Karpas-422 (cell line): ENCODE data around the gene UBE2F. TPM values are rescaled to one million over a fixed set of nuclear protein-coding genes. Genes with fewer than 3 reads are reported as not detected.
"Not testable (repeated sequence)": the region's sequence is repeated elsewhere in the genome, so short reads cannot be mapped to it uniquely, and the experiment has no call there.

Experiments
- DNase-seq: peaks from one replicate; pipeline ENCODE4 v3.0.0-alpha.2; 2015
- H2AFZ ChIP-seq: fragments of 200-600 bp; sonication (generic); 2 replicates; pipeline ENCODE4 v1.6.1; 2014; ENCODE audit warnings: antibody characterized with exemption, low read length, mixed read lengths
- H3K27ac ChIP-seq: fragments of 200-600 bp; sonication (generic); 2 replicates; pipeline ENCODE4 v1.5.1; 2014; ENCODE audit warnings: mild to moderate bottlenecking, low read length, moderate library complexity
- H3K27me3 ChIP-seq: fragments of 200-600 bp; sonication (generic); 2 replicates; pipeline ENCODE4 v1.6.1; 2014; ENCODE audit warnings: low read length, mixed read lengths
- H3K36me3 ChIP-seq: fragments of 200-600 bp; sonication (generic); 2 replicates; pipeline ENCODE4 v1.6.1; 2014; ENCODE audit warnings: low read length, mixed read lengths; ENCODE audit not compliant: insufficient read depth
- H3K4me1 ChIP-seq: fragments of 200-600 bp; sonication (generic); 2 replicates; pipeline ENCODE4 v1.6.1; 2014; ENCODE audit warnings: mild to moderate bottlenecking, low read length, mixed read lengths
- H3K4me2 ChIP-seq: fragments of 200-600 bp; sonication (generic); 2 replicates; pipeline ENCODE4 v1.6.1; 2014; ENCODE audit warnings: low read length, low read depth, mild to moderate bottlenecking; ENCODE audit not compliant: poor library complexity, severe bottlenecking
- H3K4me3 ChIP-seq: fragments of 200-600 bp; sonication (generic); 2 replicates; pipeline ENCODE4 v1.5.1; 2014; ENCODE audit warnings: mild to moderate bottlenecking, antibody characterized with exemption, low read length, mixed read lengths
- H3K79me2 ChIP-seq: fragments of 200-600 bp; sonication (generic); 2 replicates; pipeline ENCODE4 v1.6.1; 2014; ENCODE audit warnings: mild to moderate bottlenecking, low read length, mixed read lengths
- H3K9ac ChIP-seq: fragments of 200-600 bp; sonication (generic); 2 replicates; pipeline ENCODE4 v1.6.0; 2014; ENCODE audit warnings: low read length
- H3K9me2 ChIP-seq: fragments of 200-600 bp; sonication (generic), shearing (Covaris generic); replicated peaks from 2 replicates; pipeline ENCODE4 v1.6.0; 2014; ENCODE audit warnings: mild to moderate bottlenecking, low read length, moderate library complexity; ENCODE audit not compliant: insufficient read depth
- H3K9me3 ChIP-seq: fragments of 300-700, 200-600 bp; sonication (generic); 2 replicates; pipeline ENCODE4 v1.6.1; 2014; ENCODE audit warnings: low read length, mixed read lengths
- H4K20me1 ChIP-seq: fragments of 200-600 bp; sonication (generic); 2 replicates; pipeline ENCODE4 v1.6.1; 2014; ENCODE audit warnings: mild to moderate bottlenecking, antibody characterized with exemption, low read length, low read depth; ENCODE audit not compliant: insufficient read depth
- total RNA-seq: library from RNA; depleted of rRNA; stranded (reverse); fragments of >200 nt; shearing (Covaris generic); gene quantifications from 2 replicates; pipeline ENCODE4 v1.2.3, GENCODE V29; 2014; ENCODE audit warnings: low replicate concordance

The UBE2F gene
- total RNA-seq, 1 experiment from 2014 or later, result 63.3 TPM

DNA sequence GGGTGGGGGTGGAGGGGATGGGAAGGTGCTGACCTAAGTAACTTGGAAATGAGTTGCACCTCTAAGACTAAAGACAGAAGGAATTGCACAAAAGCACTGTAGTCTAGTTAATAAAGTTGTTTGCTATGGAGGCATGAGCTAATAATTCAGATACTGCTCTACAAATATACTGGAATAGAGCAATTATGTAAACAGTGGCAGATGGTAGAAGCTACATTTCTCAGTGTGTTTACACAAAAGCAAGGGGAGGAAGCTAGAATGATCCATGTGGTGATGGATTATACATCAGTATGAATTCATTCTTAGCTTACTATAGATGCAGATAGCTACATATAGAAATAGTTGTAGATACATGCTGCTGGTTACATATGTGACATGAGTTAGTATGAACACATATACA is 27.6 kb upstream of the UBE2F start:
- H3K9ac ChIP-seq, result no peak overlapping the region
- DNase-seq, result no peak
- no peaks in the 10 kb centered on the region for H4K20me1 ChIP-seq
- no peaks in the 10 kb centered on the region for H3K9me2 ChIP-seq
- no peak overlapping the region for H2AFZ ChIP-seq
- no peak overlapping the region for H3K4me2 ChIP-seq
- no peak overlapping the region for H3K27ac ChIP-seq
- H3K79me2 ChIP-seq, result no peaks in the 10 kb centered on the region
- no peaks in the 10 kb centered on the region for H3K4me1 ChIP-seq
- H3K36me3 ChIP-seq, result no peaks in the 10 kb centered on the region
- H3K4me3 ChIP-seq, result no peak overlapping the region
- H3K27me3 ChIP-seq, result no peaks in the 10 kb centered on the region; the same call in 1 of the 2 replicates
- H3K9me3 ChIP-seq, result no peaks in the 10 kb centered on the region; the same call in 1 of the 2 replicates

DNA sequence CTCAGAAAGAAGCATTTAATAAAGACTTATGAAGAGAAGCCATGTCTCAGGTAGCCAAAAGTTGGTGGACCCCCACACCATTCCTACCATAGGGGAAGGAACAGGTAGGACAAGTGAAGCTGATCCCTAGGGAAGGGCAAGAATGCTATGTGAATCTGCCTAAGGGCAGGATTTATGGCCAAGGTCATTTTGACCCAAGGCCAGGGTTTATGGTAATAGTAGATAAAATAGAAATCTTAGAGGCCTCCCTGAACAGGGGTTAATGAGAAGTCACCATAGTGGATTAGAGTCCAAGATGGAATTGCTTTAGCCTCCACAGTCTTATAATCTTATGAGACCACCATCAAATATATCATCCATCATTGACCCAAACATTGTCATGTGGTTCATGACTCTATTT is 26.0 kb upstream of the UBE2F start:
- no peak overlapping the region for H3K4me3 ChIP-seq
- H4K20me1 ChIP-seq, result no peaks in the 10 kb centered on the region
- no peak overlapping the region for H2AFZ ChIP-seq
- no peaks in the 10 kb centered on the region for H3K36me3 ChIP-seq
- no peaks in the 10 kb centered on the region for H3K9me2 ChIP-seq
- H3K27ac ChIP-seq, result no peak overlapping the region
- no peak for DNase-seq
- H3K9me3 ChIP-seq, result no peaks in the 10 kb centered on the region; the same call in 1 of the 2 replicates
- no peak overlapping the region for H3K4me2 ChIP-seq
- no peaks in the 10 kb centered on the region for H3K79me2 ChIP-seq
- no peaks in the 10 kb centered on the region for H3K4me1 ChIP-seq
- no peak overlapping the region for H3K9ac ChIP-seq
- H3K27me3 ChIP-seq, result no peaks in the 10 kb centered on the region; the same call in 1 of the 2 replicates

- no peaks in the 10 kb centered on the region for H3K79me2 ChIP-seq
- no peaks in the 10 kb centered on the region; the same call in 1 of the 2 replicates for H3K9me3 ChIP-seq
- no peaks in the 10 kb centered on the region for H3K9me2 ChIP-seq
- H3K4me3 ChIP-seq, result no peak overlapping the region
- DNase-seq, result no peak
- no peak overlapping the region for H2AFZ ChIP-seq
- no peaks in the 10 kb centered on the region for H3K36me3 ChIP-seq
- H4K20me1 ChIP-seq, result no peaks in the 10 kb centered on the region
- H3K27me3 ChIP-seq, result no peaks in the 10 kb centered on the region; the same call in 1 of the 2 replicates
- no peak overlapping the region for H3K4me2 ChIP-seq
- no peak overlapping the region for H3K27ac ChIP-seq
- no peaks in the 10 kb centered on the region for H3K4me1 ChIP-seq
- no peak overlapping the region for H3K9ac ChIP-seq
These were observed 25.6 kb upstream of the UBE2F start for GRCh38 chr2:237941239-237941638.

GRCh38 chr2:237942513-237942899 is 24.3 kb upstream of the UBE2F start:
- no peaks in the 10 kb centered on the region for H3K9me2 ChIP-seq
- H3K9ac ChIP-seq, result no peak overlapping the region
- no peak overlapping the region for H2AFZ ChIP-seq
- H3K27ac ChIP-seq, result no peak overlapping the region
- DNase-seq, result no peak
- no peak overlapping the region for H3K4me2 ChIP-seq
- H3K27me3 ChIP-seq, result no peaks in the 10 kb centered on the region; the same call in 1 of the 2 replicates
- H3K79me2 ChIP-seq, result no peaks in the 10 kb centered on the region
- no peaks in the 10 kb centered on the region for H3K4me1 ChIP-seq
- no peak overlapping the region for H3K4me3 ChIP-seq
- H3K9me3 ChIP-seq, result no peaks in the 10 kb centered on the region; the same call in 1 of the 2 replicates
- H3K36me3 ChIP-seq, result no peaks in the 10 kb centered on the region
- no peaks in the 10 kb centered on the region for H4K20me1 ChIP-seq

DNA sequence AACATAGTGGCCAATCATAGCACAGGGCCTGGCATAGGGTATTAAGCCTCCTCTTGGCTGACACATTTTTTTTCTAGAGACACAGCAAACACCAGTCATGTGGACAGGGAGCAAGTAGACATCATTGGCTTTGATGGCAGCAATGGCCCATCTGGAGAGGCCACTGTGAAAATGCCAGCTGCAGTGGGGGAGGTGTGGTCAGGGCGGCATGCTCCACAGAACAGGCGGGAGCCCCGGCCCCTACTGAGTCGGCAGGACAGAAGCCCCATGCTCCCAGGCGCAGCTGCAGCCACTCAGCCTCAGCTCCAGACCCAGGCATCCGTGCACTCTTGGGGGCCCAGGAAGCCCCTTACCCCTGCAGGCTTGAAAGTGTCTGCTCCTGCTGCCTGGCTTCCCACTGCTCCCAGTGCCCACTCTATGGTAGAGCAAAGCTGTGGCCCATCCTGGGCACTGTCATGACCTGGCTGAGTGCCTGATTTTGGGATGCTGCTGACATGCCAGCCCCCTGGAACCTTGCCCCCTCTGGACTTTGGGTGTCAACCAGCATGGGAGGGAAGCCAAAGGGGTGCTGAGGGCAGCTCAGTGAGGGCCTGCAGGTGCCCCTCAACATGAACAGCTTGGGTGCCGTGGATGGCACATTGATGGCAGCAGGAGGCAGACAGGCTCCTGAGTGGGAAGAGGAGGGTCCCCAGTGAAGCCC is 23.3 kb upstream of the UBE2F start:
- Histone ChIP-seq H3K9me3 (no peaks in the 10 kb centered on the region; the same call in 1 of the 2 replicates), H3K4me1 (no peaks in the 10 kb centered on the region)

GRCh38 chr2:237944302-237944701 is 22.5 kb upstream of the UBE2F start:
- H3K4me3 ChIP-seq, result no peak overlapping the region
- no peak overlapping the region for H3K4me2 ChIP-seq
- H3K9ac ChIP-seq, result no peak overlapping the region
- DNase-seq, result no peak
- no peaks in the 10 kb centered on the region for H3K36me3 ChIP-seq
- no peaks in the 10 kb centered on the region; the same call in 1 of the 2 replicates for H3K9me3 ChIP-seq
- no peaks in the 10 kb centered on the region; the same call in 1 of the 2 replicates for H3K27me3 ChIP-seq
- no peaks in the 10 kb centered on the region for H3K9me2 ChIP-seq
- H4K20me1 ChIP-seq, result no peaks in the 10 kb centered on the region
- H3K79me2 ChIP-seq, result no peaks in the 10 kb centered on the region
- H3K27ac ChIP-seq, result no peak overlapping the region
- H3K4me1 ChIP-seq, result no peaks in the 10 kb centered on the region
- H2AFZ ChIP-seq, result no peak overlapping the region

More for the DNA sequence above, 23.3 kb upstream of the UBE2F start:
- H3K9ac ChIP-seq, result no peak overlapping the region
- H3K79me2 ChIP-seq, result no peaks in the 10 kb centered on the region
- no peak for DNase-seq
- H3K9me2 ChIP-seq, result no peaks in the 10 kb centered on the region
- no peaks in the 10 kb centered on the region for H3K36me3 ChIP-seq
- no peak overlapping the region for H3K4me3 ChIP-seq
- H3K27ac ChIP-seq, result no peak overlapping the region
- no peak overlapping the region for H2AFZ ChIP-seq
- H3K27me3 ChIP-seq, result no peaks in the 10 kb centered on the region; the same call in 1 of the 2 replicates
- no peaks in the 10 kb centered on the region for H4K20me1 ChIP-seq
- H3K4me2 ChIP-seq, result no peak overlapping the region

GRCh38 chr2:237946423-237946822 is 20.4 kb upstream of the UBE2F start:
- no peak overlapping the region for H3K4me3 ChIP-seq
- no peaks in the 10 kb centered on the region for H3K36me3 ChIP-seq
- no peak for DNase-seq
- no peaks in the 10 kb centered on the region; the same call in 1 of the 2 replicates for H3K9me3 ChIP-seq
- no peak overlapping the region for H2AFZ ChIP-seq
- H3K27ac ChIP-seq, result no peak overlapping the region
- no peaks in the 10 kb centered on the region; the same call in 1 of the 2 replicates for H3K27me3 ChIP-seq
- H3K9me2 ChIP-seq, result no peaks in the 10 kb centered on the region
- no peak overlapping the region for H3K9ac ChIP-seq
- H3K4me1 ChIP-seq, result no peaks in the 10 kb centered on the region
- no peak overlapping the region for H3K4me2 ChIP-seq
- H4K20me1 ChIP-seq, result no peaks in the 10 kb centered on the region
- H3K79me2 ChIP-seq, result no peaks in the 10 kb centered on the region

GRCh38 chr2:237951354-237951753 is 15.5 kb upstream of the UBE2F start:
- DNase-seq, H3K4me1 ChIP-seq, H3K9me3 ChIP-seq, H3K27ac ChIP-seq, H3K9me2 ChIP-seq, H3K4me3 ChIP-seq, H3K9ac ChIP-seq, H3K79me2 ChIP-seq, H4K20me1 ChIP-seq, H3K4me2 ChIP-seq, H3K36me3 ChIP-seq, H2AFZ ChIP-seq, H3K27me3 ChIP-seq: not testable (repeated sequence)
